T1000 (cell line): Measurements from ENCODE around the gene NPY.

ENCODE experiments used
- DNase-seq: peaks from one replicate; lab custom pipeline; 2025; ENCODE audit warnings: mixed read lengths; lab: John Stamatoyannopoulos, UW

Gene NPY

GRCh38 chr7:24316340-24316739, 32.4 kb downstream of the NPY start:
- no peak for DNase-seq

GRCh38 chr7:24318326-24318725, 34.3 kb downstream of the NPY start:
- DNase-seq = no peak

DNA sequence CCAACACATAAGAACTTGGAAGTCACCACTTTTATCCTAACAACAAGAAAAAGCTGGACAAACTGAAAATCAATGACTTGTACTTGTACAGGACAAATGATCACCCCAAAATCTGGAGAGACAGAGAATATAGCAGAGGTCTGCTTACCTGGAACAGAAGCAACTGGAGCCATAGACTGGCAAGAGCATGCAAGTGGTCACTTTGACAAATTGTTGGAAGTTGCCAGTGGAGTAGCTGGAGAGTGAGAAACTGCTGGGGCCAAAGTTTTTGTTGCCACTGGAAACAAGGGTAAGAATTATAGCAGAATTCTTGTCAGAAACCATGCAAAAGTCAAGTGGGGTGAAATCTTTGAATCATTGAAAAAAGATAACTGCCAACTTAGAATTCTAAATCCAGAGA, 35.2 kb downstream of the NPY start:
- no peak for DNase-seq

DNA sequence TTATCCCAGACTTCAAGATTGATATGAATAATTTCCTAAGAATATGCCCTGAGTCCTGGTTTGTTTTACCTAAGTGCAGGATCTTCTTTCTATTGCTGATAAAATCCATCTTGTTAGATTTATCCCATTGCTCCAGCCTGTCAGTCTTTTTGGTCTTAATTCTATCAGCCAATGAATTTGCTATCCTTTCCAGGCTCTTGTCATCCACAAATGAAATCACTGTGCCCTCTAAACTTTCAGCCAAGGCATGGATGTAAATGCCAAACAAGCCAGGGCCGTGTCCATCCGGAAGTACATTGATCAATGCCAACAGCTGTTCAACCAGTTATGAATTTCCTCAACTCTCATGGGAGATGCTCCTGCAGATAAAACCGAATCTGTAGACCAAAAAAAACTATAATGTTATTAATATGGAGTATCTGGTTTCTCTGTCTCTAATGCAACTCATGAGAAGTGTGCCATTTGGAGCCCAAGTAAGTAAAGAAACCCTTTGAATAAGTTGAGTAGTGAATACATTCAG, 40.0 kb downstream of the NPY start:
- DNase-seq = no peak

GRCh38 chr7:24325708-24326107, 41.7 kb downstream of the NPY start:
- DNase-seq = no peak

DNA sequence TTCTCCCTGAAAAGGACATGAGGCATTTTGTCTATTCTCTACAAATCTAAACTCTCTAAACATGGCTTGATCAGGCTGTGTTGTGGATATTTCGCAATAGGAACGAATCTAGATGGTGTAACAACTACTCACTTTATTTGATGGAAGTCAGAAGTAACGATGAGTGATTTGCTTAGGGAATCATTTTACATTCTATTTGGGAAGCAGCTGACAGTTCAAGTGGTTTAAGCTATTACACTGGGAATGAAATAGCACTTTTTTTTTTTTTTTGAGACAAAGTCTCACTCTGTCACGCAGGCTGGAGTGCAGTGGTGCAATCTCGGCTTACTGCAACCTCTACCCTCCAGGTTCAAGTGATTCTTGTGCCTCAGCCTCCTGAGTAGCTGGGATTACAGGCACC, 44.1 kb downstream of the NPY start:
- no peak for DNase-seq

- no peak for DNase-seq
Observed at GRCh38 chr7:24328894-24329293, 44.9 kb downstream of the NPY start.

DNA sequence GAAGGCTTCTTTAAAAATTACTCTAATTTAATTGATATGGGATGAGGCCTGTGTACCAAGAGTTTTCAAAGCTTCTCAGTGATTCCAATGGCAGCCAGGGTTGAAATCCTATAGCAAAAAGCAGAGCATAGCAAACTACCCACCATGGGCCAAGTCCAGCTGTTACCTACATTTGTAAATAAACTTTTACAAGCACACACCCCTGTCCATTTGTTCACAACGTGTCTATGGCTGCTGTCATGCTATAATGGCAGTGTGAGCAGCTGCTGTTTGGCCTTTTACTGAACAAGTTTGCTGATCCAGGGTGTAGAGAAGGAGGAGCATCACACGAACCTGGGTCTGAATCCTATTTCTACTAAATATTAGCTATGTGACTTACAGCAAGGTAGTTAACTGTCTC, 50.0 kb downstream of the NPY start:
- DNase-seq = no peak

GRCh38 chr7:24334627-24335026, 50.6 kb downstream of the NPY start:
- DNase-seq = no peak

GRCh38 chr7:24336461-24336860, 52.5 kb downstream of the NPY start:
- no peak for DNase-seq

DNA sequence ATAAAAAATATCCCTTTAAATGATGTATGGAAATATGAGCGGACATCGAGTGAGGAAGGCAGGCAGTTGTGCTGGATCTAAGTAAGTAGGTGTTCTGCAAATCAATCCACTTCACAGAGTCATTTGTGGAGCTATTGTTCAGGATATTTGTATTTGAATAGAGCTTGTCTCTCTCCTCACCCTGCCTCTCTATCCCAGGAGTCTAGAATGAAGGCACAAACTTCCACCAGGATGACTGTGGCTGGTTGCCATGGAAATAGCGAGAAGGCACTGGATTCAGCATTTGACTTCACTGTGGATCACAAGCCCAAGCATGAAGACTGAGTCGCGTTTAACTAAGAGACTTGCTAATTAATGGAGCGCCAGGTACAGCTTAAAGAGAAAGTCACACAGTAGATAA, 53.2 kb downstream of the NPY start:
- no peak for DNase-seq

- no peak for DNase-seq
Observed at GRCh38 chr7:24339575-24339974, 55.6 kb downstream of the NPY start.

DNA sequence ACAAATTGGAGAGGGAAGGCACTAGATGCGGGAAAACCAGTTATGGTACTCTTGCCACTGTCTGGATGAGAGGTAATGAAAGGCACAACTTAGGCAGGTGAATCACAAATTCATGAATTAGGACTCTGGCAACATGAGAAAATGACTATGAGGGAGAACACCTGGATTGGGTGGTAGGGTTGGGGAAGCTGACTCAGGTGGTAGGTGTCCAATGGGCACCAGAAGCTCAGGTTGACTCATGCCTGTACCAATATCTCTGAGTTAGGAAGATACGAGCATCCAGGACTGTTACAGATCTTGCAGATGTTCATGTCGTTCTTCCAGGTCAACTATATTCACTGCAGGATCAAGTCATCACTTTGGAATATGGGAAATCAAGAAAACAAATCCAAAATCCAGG, 56.7 kb downstream of the NPY start:
- DNase-seq = no peak
